Hepatocyte (in vitro differentiated cells): ENCODE measurements around the gene TAOK3. TPM values are rescaled to one million over a fixed set of nuclear protein-coding genes. Genes with fewer than 3 reads are reported as not detected.

Experiments
- DNase-seq: peaks from one replicate; pipeline ENCODE4 v3.0.0-alpha.2; 2016; ENCODE audit warnings: low spot score
- H2AFZ ChIP-seq: fragments of 200-600 bp; sonication (generic); 2 replicates; pipeline ENCODE4 v1.6.0; 2016; ENCODE audit warnings: antibody characterized with exemption, mild to moderate bottlenecking
- H3K27ac ChIP-seq: fragments of 200-600 bp; sonication (generic); 2 replicates; pipeline ENCODE4 v1.5.1; 2016; ENCODE audit warnings: mild to moderate bottlenecking
- H3K27me3 ChIP-seq: fragments of 200-600 bp; sonication (generic); 2 replicates; pipeline ENCODE4 v1.6.1; 2016
- H3K36me3 ChIP-seq: fragments of 200-600 bp; sonication (generic); replicated peaks from 2 replicates; pipeline ENCODE4 v1.5.1; 2016; ENCODE audit warnings: low read depth; ENCODE audit not compliant: insufficient read depth
- H3K4me1 ChIP-seq: fragments of 200-600 bp; sonication (generic); 2 replicates; pipeline ENCODE4 v1.5.1; 2016; ENCODE audit warnings: mild to moderate bottlenecking, moderate library complexity; ENCODE audit not compliant: insufficient read depth
- H3K4me2 ChIP-seq: fragments of 200-600 bp; sonication (generic); 2 replicates; pipeline ENCODE4 v1.6.0; 2016
- H3K4me3 ChIP-seq: fragments of 200-600 bp; sonication (generic); 2 replicates; pipeline ENCODE4 v1.5.1; 2016; ENCODE audit warnings: mild to moderate bottlenecking
- H3K79me2 ChIP-seq: fragments of 200-600 bp; sonication (generic); 2 replicates; pipeline ENCODE4 v1.6.0; 2017; ENCODE audit warnings: mild to moderate bottlenecking
- H3K9me2 ChIP-seq: fragments of 200-600 bp; sonication (generic); replicated peaks from 2 replicates; pipeline ENCODE4 v1.6.0; 2017; ENCODE audit warnings: mild to moderate bottlenecking; ENCODE audit not compliant: insufficient read depth
- H3K9me3 ChIP-seq: fragments of 200-600 bp; sonication (generic); 2 replicates; pipeline ENCODE4 v1.5.1; 2016; ENCODE audit warnings: low read depth, mild to moderate bottlenecking
- H4K20me1 ChIP-seq: fragments of 200-600 bp; sonication (generic); 2 replicates; pipeline ENCODE4 v1.6.0; 2016; ENCODE audit warnings: mild to moderate bottlenecking; ENCODE audit not compliant: insufficient read depth, poor library complexity, severe bottlenecking
- EZH2 ChIP-seq: fragments of 200-600 bp; sonication (generic); IDR thresholded peaks from 2 replicates; pipeline ENCODE4 v1.6.1; 2016; ENCODE audit warnings: antibody characterized with exemption, mild to moderate bottlenecking, borderline replicate concordance
- EZH2phosphoT487 ChIP-seq: fragments of 200-600 bp; sonication (generic); IDR thresholded peaks from one replicate; pipeline ENCODE4 v1.6.1; 2018; ENCODE audit warnings: antibody characterized with exemption, mild to moderate bottlenecking, low read depth, moderate library complexity; ENCODE audit not compliant: unreplicated experiment, severe bottlenecking
- WGBS: methylation state at CpG from one replicate; pipeline ENCODE4 v1.1.6; 2016; ENCODE audit warnings: low lambda C conversion rate; ENCODE audit errors: missing lambda C conversion rate; 5-methylcytosine and 5-hydroxymethylcytosine counted together
- polyA plus RNA-seq: library from polyadenylated mRNA; unstranded; fragments of >200 nt; fragmentation: Nextera tagmentation; extraction: Ambion mirVana; gene quantifications from 2 replicates; pipeline ENCODE4 v1.2.1, GENCODE V29; 2016
- total RNA-seq: library from RNA; depleted of rRNA; stranded (reverse); fragments of >200 nt; gene quantifications from 2 replicates; pipeline ENCODE4 v1.2.3, GENCODE V29; 2014
- TF ChIP-seq, protein P1 (sequence below): fragments of 200-600 bp; sonication (generic); IDR thresholded peaks from 2 replicates; pipeline ENCODE4 v1.5.1; 2016; ENCODE audit warnings: antibody characterized with exemption, mild to moderate bottlenecking; ENCODE audit not compliant: poor library complexity

TAOK3 gene
- total and polyA plus RNA-seq, 2 experiments from 2014 or later: 19.1 to 28.7 TPM

DNA sequence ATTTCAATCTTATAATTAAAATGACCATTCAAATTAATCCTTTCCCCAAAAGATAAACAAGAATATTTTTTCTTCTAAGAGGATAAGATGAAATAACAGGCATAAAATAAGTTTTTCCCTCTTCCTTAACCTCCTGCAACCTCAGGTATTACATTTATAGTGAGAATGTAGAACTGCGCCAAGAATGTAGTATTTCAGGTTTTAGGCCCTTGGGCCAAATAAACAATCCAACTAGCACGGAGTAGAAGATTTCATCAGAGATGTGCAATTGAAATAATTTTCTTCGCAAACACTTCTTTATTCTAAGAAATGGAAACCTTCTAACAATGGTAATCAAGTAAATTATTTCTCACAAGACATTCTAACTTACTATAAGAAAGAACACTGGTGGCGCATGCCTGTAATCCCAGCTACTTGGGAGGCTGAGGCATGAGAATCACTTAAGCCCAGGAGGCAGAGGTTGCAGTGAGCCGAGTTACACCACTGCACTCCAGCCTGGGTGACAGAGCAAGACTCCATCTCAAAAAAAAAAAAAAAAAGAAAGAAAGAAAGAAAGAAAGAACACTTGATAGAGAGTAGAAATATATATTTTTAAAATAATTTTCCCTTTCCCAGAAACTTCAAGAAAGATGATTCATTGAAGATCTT is 100.8 kb downstream of the TAOK3 start:
- H3K27ac ChIP-seq: peak overlapping the region; percentile 33
- H3K4me1 ChIP-seq: no peaks in the 10 kb centered on the region
- no peaks in the 10 kb centered on the region for H3K9me2 ChIP-seq
- WGBS: 76% methylated on average over 5 of the region's 5 CpGs
- no peak overlapping the region for H3K4me2 ChIP-seq
- no peaks in the 10 kb centered on the region for H3K27me3 ChIP-seq
- no peaks in the 10 kb centered on the region for H3K9me3 ChIP-seq
- no peak overlapping the region for H2AFZ ChIP-seq
- H3K79me2 ChIP-seq: no peaks in the 10 kb centered on the region
- peak; percentile 12 for DNase-seq
- H4K20me1 ChIP-seq: no peaks in the 10 kb centered on the region
- TF ChIP-seq EZH2: no peak
- TF ChIP-seq, protein P1, sequence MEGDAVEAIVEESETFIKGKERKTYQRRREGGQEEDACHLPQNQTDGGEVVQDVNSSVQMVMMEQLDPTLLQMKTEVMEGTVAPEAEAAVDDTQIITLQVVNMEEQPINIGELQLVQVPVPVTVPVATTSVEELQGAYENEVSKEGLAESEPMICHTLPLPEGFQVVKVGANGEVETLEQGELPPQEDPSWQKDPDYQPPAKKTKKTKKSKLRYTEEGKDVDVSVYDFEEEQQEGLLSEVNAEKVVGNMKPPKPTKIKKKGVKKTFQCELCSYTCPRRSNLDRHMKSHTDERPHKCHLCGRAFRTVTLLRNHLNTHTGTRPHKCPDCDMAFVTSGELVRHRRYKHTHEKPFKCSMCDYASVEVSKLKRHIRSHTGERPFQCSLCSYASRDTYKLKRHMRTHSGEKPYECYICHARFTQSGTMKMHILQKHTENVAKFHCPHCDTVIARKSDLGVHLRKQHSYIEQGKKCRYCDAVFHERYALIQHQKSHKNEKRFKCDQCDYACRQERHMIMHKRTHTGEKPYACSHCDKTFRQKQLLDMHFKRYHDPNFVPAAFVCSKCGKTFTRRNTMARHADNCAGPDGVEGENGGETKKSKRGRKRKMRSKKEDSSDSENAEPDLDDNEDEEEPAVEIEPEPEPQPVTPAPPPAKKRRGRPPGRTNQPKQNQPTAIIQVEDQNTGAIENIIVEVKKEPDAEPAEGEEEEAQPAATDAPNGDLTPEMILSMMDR: no peak
- no peak for TF ChIP-seq EZH2phosphoT487
- H3K4me3 ChIP-seq: no peak overlapping the region
- H3K36me3 ChIP-seq: no peaks in the 10 kb centered on the region

DNA sequence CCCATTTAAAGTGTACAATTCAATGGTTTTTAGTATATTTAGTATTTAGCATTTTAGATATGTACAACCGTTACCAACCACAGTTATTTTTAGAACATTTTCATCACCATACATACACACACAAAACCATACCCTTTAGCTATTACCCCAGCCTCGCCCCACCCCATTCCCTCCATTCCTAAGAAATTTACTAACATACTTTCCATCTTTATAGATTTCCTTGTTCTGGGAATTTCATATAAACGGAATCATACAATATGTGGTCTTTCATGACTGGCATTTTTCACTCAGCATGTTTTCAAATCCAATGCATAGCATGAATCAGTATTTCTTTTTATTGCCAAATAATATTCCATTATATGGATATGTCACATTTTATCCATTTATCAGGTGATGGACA is 101.5 kb downstream of the TAOK3 start:
- no peaks in the 10 kb centered on the region for H4K20me1 ChIP-seq
- 92% methylated on average over 3 of the region's 3 CpGs for WGBS
- TF ChIP-seq EZH2: no peak
- TF ChIP-seq, protein P1: no peak
- no peak for TF ChIP-seq EZH2phosphoT487

DNA sequence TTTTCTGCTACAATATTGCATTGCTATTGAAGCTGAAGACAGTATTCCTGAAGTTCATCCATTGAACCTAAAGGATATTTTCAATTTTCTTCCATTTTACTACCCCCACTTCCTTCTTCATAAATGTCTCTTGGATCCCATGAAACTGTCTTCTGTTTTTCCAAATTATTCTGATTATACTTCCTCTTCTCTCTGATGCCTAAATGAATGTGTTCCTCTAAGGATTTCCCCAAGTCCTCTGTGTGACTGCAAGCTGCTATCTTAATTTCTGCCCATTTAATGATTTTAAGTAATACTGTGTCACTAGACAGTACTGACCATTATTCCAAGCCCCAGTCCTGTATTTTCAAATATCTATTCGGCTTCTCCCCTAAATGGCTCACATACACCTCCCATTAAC is 102.9 kb downstream of the TAOK3 start:
- Histone ChIP-seq H3K4me2 (no peak overlapping the region), H3K27ac (no peak overlapping the region), H3K27me3 (no peaks in the 10 kb centered on the region), H3K9me3 (no peaks in the 10 kb centered on the region), H3K36me3 (no peaks in the 10 kb centered on the region), H3K4me3 (no peak overlapping the region), H2AFZ (no peak overlapping the region), H3K79me2 (no peaks in the 10 kb centered on the region), H3K9me2 (no peaks in the 10 kb centered on the region), H4K20me1 (no peaks in the 10 kb centered on the region), H3K4me1 (no peaks in the 10 kb centered on the region)
- 100% methylated on average over 1 of the region's 1 CpG for WGBS
- TF ChIP-seq, protein P1: no peak
- TF ChIP-seq EZH2 (no peak), EZH2phosphoT487 (no peak)
- no peak for DNase-seq

More for the DNA sequence above, 101.5 kb downstream of the TAOK3 start:
- Histone ChIP-seq H3K4me3 (no peak overlapping the region), H3K27me3 (no peaks in the 10 kb centered on the region), H3K79me2 (no peaks in the 10 kb centered on the region), H3K9me2 (no peaks in the 10 kb centered on the region), H3K27ac (peak overlapping the region; percentile 22), H3K4me1 (no peaks in the 10 kb centered on the region), H3K9me3 (no peaks in the 10 kb centered on the region), H3K36me3 (no peaks in the 10 kb centered on the region), H2AFZ (no peak overlapping the region), H3K4me2 (no peak overlapping the region)
- no peak for DNase-seq
